Sigmoid colon (tissue), 3 donors: ENCODE results near the gene PLA2G6.

Experiments
- POLR2A ChIP-seq, 2 donors: fragments of 450-650 bp; IDR thresholded peaks; one replicate each; pipeline ENCODE4 v1.6.1; 2016; ENCODE audit warnings: antibody characterized with exemption in 2 of 2, mild to moderate bottlenecking in 2 of 2, moderate library complexity in 2 of 2
- TF ChIP-seq, protein P1 (sequence below), 4 experiments: fragments of 450-650 bp in 3 of 4; fragments of 200-600 bp in 1 of 4; IDR thresholded peaks; one replicate each; pipeline ENCODE4 v1.5.1; 2016 to 2019; ENCODE audit warnings: antibody characterized with exemption in 4 of 4, mild to moderate bottlenecking in 3 of 4, moderate library complexity in 2 of 4

DNA sequence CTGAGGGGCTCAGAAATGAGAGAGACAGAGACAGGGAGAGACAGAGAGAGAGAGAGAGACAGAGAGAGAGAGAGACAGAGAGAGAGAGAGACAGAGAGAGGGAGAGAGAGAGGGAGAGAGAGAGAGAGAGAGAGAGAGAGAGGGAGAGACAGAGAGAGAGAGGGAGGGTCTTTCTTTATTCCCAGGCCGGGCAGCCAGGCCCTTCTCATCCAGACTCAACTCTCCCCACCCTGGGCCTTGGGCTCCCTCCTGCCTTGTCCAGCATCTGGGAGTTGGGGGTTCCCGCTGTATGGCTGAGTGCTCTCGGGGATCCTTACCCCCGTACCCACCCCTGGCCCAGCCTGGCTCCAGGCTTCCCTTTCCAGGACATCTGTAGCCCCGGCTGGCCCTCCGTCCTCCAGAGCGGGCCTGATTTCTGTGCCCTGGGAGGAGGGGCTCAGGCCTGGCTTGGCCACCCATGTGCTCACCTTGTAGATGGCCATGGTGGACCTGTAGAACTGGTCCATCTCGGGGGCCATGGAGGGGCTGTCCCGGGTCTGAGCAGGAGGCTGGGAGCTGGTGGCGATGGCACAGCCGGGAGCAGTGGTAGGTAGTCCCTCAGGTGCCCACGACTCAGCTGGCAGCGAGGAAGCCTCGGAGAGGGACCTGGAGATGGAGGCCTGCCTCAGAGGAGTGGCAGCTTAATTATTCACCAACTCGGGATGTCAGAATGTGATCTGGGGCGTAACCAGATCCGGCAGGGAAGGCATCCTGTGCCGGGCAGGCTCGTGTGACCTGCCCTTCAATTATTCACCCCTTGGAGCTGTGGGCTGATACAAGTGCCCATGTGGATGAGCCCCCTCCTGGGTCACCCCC, 71.4 kb downstream of the PLA2G6 start, which contains the start of gene BAIAP2L2:
- no peak for TF ChIP-seq POLR2A (IDR thresholded peaks at IDR 0.05)
- TF ChIP-seq, protein P1, sequence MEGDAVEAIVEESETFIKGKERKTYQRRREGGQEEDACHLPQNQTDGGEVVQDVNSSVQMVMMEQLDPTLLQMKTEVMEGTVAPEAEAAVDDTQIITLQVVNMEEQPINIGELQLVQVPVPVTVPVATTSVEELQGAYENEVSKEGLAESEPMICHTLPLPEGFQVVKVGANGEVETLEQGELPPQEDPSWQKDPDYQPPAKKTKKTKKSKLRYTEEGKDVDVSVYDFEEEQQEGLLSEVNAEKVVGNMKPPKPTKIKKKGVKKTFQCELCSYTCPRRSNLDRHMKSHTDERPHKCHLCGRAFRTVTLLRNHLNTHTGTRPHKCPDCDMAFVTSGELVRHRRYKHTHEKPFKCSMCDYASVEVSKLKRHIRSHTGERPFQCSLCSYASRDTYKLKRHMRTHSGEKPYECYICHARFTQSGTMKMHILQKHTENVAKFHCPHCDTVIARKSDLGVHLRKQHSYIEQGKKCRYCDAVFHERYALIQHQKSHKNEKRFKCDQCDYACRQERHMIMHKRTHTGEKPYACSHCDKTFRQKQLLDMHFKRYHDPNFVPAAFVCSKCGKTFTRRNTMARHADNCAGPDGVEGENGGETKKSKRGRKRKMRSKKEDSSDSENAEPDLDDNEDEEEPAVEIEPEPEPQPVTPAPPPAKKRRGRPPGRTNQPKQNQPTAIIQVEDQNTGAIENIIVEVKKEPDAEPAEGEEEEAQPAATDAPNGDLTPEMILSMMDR (IDR thresholded peaks at IDR 0.05) = no peak
